ENCODE measurements around the gene RASSF8. TPM values are rescaled to one million over a fixed set of nuclear protein-coding genes. Genes with fewer than 3 reads are reported as not detected.

Gene RASSF8
- total RNA-seq, 4 donors from 2014 or later: 93.2 to 127 (median 111) TPM

GRCh38 chr12:25929142-25929541 is 29.3 kb upstream of the RASSF8 start:
- Histone ChIP-seq H3K27ac (no peak overlapping the region), H3K36me3 (no peaks in the 10 kb centered on the region), H3K9me3 (no peaks in the 10 kb centered on the region), H3K4me1 (no peaks in the 10 kb centered on the region), H3K4me3 (no peak overlapping the region), H3K27me3 (no peaks in the 10 kb centered on the region)
- WGBS, 2 donors (ENCODE audit: low coverage in 1 of 2): 50 to 83% methylated on average over 1 of the region's 1 CpG
- ATAC-seq: no peak
- TF ChIP-seq POLR2A (IDR thresholded peaks at IDR 0.05) (no peak), EP300 (IDR thresholded peaks at IDR 0.05) (no peak)

GRCh38 chr12:25932971-25933370 is 25.5 kb upstream of the RASSF8 start:
- no peaks in the 10 kb centered on the region for H3K27me3 ChIP-seq
- no peak for ATAC-seq
- H3K4me1 ChIP-seq: no peaks in the 10 kb centered on the region
- TF ChIP-seq EP300 (IDR thresholded peaks at IDR 0.05): no peak
- TF ChIP-seq POLR2A (IDR thresholded peaks at IDR 0.05): no peak
- no peak for TF ChIP-seq POLR2AphosphoS5 (IDR thresholded peaks at IDR 0.05)
- no peak for TF ChIP-seq CTCF (IDR thresholded peaks at IDR 0.05)
- H3K9me3 ChIP-seq: no peaks in the 10 kb centered on the region
- no peak overlapping the region for H3K27ac ChIP-seq
- no peaks in the 10 kb centered on the region for H3K36me3 ChIP-seq
- 94 to 95% methylated on average over 4 of the region's 4 CpGs for WGBS, 2 donors (ENCODE audit: low coverage in 1 of 2)
- no peak overlapping the region for H3K4me3 ChIP-seq

GRCh38 chr12:25934456-25934855 is 24.0 kb upstream of the RASSF8 start:
- Histone ChIP-seq H3K4me3 (no peak overlapping the region), H3K27ac (no peak overlapping the region), H3K36me3 (no peaks in the 10 kb centered on the region), H3K4me1 (no peaks in the 10 kb centered on the region), H3K9me3 (no peaks in the 10 kb centered on the region), H3K27me3 (no peaks in the 10 kb centered on the region)
- no peak for ATAC-seq
- no peak for TF ChIP-seq POLR2AphosphoS5 (IDR thresholded peaks at IDR 0.05)
- no peak for TF ChIP-seq CTCF (IDR thresholded peaks at IDR 0.05)
- TF ChIP-seq POLR2A (IDR thresholded peaks at IDR 0.05): no peak
- no peak for TF ChIP-seq EP300 (IDR thresholded peaks at IDR 0.05)
- 48 to 54% methylated on average over 4 of the region's 4 CpGs for WGBS, 2 donors (ENCODE audit: low coverage in 1 of 2)

GRCh38 chr12:25935355-25936144 is 22.9 kb upstream of the RASSF8 start:
- Histone ChIP-seq H3K4me3 (no peak overlapping the region), H3K4me1 (no peaks in the 10 kb centered on the region), H3K36me3 (no peaks in the 10 kb centered on the region), H3K27ac (no peak overlapping the region), H3K27me3 (no peaks in the 10 kb centered on the region), H3K9me3 (no peaks in the 10 kb centered on the region)
- WGBS, 2 donors (ENCODE audit: low coverage in 1 of 2): 66 to 79% methylated on average over 7 of the region's 9 CpGs
- TF ChIP-seq POLR2AphosphoS5 (IDR thresholded peaks at IDR 0.05) (no peak), EP300 (IDR thresholded peaks at IDR 0.05) (no peak), CTCF (IDR thresholded peaks at IDR 0.05) (no peak), POLR2A (IDR thresholded peaks at IDR 0.05) (no peak)
- ATAC-seq: no peak

GRCh38 chr12:25937096-25937495 is 21.4 kb upstream of the RASSF8 start:
- no peaks in the 10 kb centered on the region for H3K9me3 ChIP-seq
- no peak overlapping the region for H3K4me3 ChIP-seq
- H3K27ac ChIP-seq: no peak overlapping the region
- TF ChIP-seq POLR2AphosphoS5 (IDR thresholded peaks at IDR 0.05): no peak
- TF ChIP-seq CTCF (IDR thresholded peaks at IDR 0.05): no peak
- TF ChIP-seq POLR2A (IDR thresholded peaks at IDR 0.05): no peak
- no peak for TF ChIP-seq EP300 (IDR thresholded peaks at IDR 0.05)
- H3K27me3 ChIP-seq: no peaks in the 10 kb centered on the region
- ATAC-seq: no peak
- H3K4me1 ChIP-seq: no peaks in the 10 kb centered on the region
- no peaks in the 10 kb centered on the region for H3K36me3 ChIP-seq
